GM12865 (cell line): ENCODE data around the gene LTC4S.

Experiments
- DNase-seq: peaks from one replicate; pipeline ENCODE4 v3.0.0; 2010; ENCODE audit warnings: low read depth
- H3K4me3 ChIP-seq: 2 replicates; pipeline ENCODE4 v1.5.1; 2011; ENCODE audit warnings: mild to moderate bottlenecking, low read depth, low read length, control low read depth
- TF ChIP-seq, protein P1 (sequence below): IDR thresholded peaks from 2 replicates; pipeline ENCODE4 v1.5.1; 2011; ENCODE audit warnings: low read length, control low read depth, low read depth, inconsistent platforms; ENCODE audit not compliant: insufficient read depth; ENCODE audit errors: missing control alignments

Gene LTC4S

GRCh38 chr5:179769796-179770195 is 24.0 kb upstream of the LTC4S start:
- TF ChIP-seq, protein P1, sequence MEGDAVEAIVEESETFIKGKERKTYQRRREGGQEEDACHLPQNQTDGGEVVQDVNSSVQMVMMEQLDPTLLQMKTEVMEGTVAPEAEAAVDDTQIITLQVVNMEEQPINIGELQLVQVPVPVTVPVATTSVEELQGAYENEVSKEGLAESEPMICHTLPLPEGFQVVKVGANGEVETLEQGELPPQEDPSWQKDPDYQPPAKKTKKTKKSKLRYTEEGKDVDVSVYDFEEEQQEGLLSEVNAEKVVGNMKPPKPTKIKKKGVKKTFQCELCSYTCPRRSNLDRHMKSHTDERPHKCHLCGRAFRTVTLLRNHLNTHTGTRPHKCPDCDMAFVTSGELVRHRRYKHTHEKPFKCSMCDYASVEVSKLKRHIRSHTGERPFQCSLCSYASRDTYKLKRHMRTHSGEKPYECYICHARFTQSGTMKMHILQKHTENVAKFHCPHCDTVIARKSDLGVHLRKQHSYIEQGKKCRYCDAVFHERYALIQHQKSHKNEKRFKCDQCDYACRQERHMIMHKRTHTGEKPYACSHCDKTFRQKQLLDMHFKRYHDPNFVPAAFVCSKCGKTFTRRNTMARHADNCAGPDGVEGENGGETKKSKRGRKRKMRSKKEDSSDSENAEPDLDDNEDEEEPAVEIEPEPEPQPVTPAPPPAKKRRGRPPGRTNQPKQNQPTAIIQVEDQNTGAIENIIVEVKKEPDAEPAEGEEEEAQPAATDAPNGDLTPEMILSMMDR: no peak
- no peak overlapping the region for H3K4me3 ChIP-seq
- DNase-seq: no peak

GRCh38 chr5:179771311-179771895 is 22.4 kb upstream of the LTC4S start:
- DNase-seq: no peak
- H3K4me3 ChIP-seq: no peak overlapping the region
- TF ChIP-seq, protein P1: no peak

DNA sequence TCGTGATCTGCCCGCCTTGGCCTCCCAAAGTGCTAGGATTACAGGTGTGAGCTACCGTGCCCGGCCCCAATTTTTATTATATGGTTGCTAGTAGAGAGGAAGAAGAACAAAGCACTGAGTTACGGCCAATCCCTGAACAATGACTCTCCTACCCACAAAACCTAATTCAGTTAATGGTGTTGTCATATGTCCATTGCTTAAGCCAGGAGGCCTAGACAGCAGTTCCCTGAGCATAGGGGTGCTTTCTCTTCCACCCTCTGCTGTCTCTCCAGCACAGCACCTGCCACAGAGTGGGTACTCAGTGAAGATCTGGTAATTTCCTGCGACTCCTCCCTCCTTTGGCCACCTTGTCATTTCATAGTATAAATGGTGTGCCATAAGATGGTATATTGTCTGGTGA is 21.4 kb upstream of the LTC4S start:
- TF ChIP-seq, protein P1: no peak
- no peak for DNase-seq
- H3K4me3 ChIP-seq: no peak overlapping the region

GRCh38 chr5:179773686-179774040 is 20.1 kb upstream of the LTC4S start:
- TF ChIP-seq, protein P1: no peak
- no peak overlapping the region for H3K4me3 ChIP-seq
- DNase-seq: no peak

DNA sequence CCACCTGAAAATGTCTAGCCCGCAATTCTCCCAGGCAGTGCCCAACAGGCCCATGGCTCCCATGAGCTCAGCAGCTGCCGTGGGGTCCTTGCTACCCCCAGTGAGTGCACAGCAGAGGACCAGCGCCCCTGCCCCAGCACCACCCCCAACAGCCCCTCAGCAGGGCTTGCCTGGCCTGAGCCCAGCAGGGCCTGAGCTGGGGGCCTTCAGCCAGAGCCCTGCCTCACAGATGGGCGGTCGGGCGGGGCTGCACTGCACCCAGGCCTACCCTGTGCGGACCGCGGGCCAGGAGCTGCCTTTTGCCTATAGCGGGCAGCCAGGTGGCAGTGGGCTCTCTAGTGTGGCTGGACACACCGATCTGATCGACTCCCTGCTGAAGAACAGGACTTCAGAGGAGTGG is 19.3 kb upstream of the LTC4S start:
- DNase-seq: no peak
- H3K4me3 ChIP-seq: no peak overlapping the region
- TF ChIP-seq, protein P1: no peak

- H3K4me3 ChIP-seq: no peak overlapping the region
- TF ChIP-seq, protein P1: no peak
- no peak for DNase-seq
Observed at GRCh38 chr5:179776411-179776938, 17.3 kb upstream of the LTC4S start.

DNA sequence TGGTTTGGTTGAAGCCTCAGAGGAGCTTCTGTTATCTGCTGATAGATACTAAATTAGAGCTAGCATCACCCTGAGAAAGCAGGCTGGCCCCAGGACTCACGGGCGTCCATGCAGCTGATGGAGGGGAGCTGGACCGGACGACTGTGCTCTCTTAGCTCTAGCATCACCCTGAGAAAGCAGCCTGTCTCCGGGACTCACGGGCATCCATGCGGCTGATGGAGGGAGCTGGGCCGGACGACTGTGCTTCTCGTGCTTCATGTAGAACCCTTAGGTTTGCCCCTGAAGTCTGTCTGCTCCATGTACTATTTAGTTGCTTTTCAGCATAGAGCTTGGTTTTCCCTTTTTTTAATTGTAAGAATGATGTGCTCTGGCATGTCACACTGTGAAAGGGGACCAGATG is 16.3 kb upstream of the LTC4S start:
- DNase-seq: no peak
- TF ChIP-seq, protein P1: no peak
- H3K4me3 ChIP-seq: no peak overlapping the region
